HG02610 (cell line): Measurements from ENCODE around the gene CCDC34.

ENCODE experiments used
- ATAC-seq: cut with Tn5 transposase; IDR thresholded peaks from one replicate; pipeline ENCODE4 v1.9.1; 2021; ENCODE audit warnings: mild to moderate bottlenecking, moderate library complexity; ENCODE audit not compliant: unreplicated experiment

Gene CCDC34

GRCh38 chr11:27291954-27292636, 70.9 kb downstream of the CCDC34 start:
- no peak for ATAC-seq

GRCh38 chr11:27291302-27291889, 71.6 kb downstream of the CCDC34 start:
- ATAC-seq: no peak

- no peak for ATAC-seq
Measured at GRCh38 chr11:27290261-27291050, 72.6 kb downstream of the CCDC34 start.
